GM15510 (cell line): Measurements from ENCODE around the gene ALKBH5.

Experiments
- POLR2A ChIP-seq: IDR thresholded peaks from 3 replicates; pipeline ENCODE4 v1.6.1; 2011; ENCODE audit warnings: borderline replicate concordance; ENCODE audit not compliant: insufficient read length; ENCODE audit errors: extremely low read depth

ALKBH5 gene

GRCh38 chr17:18251204-18251603, 67.6 kb downstream of the ALKBH5 start:
- TF ChIP-seq POLR2A = no peak

GRCh38 chr17:18252160-18252559, 68.5 kb downstream of the ALKBH5 start:
- TF ChIP-seq POLR2A = no peak

DNA sequence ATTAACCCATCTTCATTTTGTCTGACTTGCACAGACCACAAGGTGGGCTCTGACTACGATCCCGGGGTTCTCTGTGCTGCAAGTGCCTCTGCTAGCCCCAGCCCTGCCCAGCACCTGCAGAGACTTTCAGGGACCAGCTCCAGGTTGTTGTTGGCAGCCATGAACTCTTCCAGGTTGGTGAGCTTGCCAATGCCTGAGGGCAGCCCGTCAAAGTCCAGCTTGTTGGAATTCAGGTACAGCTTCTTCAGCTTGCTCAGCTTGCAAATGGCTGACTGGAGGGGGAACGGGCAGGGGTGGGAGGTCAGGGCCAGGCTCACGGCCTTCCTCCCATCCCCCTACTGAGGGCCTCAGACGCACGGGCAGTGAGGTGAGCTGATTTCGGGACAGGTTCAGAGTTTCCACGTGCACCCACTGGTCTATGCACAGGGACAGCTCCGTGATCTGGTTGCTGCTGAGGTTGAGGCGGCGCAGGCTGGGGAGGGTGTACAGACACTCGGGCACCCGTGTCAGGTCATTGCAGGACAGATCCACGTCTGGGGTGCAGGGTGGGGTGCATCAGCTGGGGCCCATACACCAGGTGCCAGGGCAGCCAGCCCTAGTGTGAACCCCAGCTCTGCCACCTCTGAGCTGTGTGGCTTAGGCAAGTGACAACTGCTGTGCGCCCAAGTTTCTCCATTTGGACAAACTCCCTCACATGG, 69.7 kb downstream of the ALKBH5 start:
- TF ChIP-seq POLR2A = no peak

DNA sequence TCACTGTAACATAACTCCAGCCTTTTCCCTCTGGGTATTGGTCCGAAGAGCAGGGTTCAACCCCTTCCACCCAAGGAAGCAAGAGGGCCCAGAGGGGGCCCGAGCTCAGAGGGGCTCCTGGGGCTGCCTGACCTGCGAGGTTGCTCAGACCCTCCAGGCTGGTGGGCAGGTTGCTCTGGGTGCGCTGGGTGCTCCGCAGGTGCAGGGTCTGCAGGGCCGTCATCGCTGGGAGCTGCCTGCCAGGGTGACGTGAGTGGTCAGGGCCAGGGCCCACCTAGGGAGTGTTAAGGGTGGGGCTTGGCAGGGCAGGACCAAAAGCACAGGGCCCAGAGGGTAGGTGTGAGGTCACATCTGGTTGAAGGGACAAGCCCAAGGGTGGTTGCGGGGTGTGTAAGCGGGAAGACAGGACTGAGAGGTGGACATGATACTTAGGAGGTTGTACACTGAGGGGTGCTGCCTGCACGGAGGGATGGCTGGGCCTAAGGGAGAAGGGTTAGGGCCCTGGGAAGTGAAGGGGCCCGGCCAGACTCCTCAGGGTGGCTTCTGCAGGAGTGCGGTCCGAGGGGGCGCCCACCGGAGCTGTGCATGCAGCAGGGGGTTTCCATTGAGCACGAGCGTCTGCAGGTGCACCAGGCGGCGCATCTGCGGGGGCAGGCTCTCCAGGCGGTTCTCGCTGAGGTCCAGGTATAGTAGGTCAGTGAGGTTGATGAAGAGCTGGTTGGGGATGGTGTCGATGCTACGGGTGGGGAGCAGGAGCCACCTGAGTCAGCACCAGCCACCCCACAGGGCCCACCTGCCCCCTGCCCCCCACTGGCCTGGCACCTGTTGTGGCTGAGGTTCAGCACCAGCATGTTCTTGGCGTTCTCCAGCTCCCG, 70.6 kb downstream of the ALKBH5 start:
- no peak for TF ChIP-seq POLR2A

GRCh38 chr17:18254888-18255649, 71.4 kb downstream of the ALKBH5 start:
- TF ChIP-seq POLR2A = no peak

DNA sequence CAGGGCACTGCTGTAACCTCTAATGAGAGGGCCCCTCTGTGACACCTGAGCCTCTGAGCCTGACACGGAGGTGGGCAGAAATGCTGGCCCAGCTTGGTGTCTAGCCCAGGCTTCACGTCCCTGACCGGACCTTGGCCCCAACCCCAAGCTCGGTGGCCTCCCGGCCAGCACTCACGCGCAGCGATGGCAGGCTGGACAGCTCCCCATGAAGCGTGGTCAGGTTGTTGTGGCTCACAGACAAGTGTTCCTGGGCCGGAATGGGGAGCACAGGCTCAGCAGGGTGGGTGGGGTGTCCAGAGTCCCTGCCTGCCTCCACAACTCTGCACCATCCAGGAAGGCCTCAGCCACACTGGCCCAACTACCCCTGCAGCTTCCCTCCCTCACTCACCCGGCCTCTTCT, 72.7 kb downstream of the ALKBH5 start:
- no peak for TF ChIP-seq POLR2A

DNA sequence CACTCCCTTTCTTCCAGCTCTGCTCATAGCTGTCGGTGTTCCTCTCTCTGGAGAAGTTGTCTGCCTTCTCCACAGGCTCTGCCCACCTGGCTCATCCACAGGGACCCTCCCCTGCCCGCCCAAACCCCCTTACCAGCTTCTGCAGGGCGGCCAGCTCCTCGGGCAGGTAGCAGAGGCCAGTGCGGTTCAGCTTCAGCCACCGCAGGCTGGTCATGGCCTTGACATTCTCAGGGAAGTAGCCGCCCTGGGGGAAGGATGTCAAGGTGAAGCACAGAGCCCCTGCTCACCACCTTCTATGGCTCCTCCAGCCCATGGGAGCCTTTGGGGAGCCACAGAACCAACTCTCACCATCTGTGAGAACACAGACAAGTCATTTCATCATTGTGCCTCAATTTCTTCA, 73.1 kb downstream of the ALKBH5 start:
- no peak for TF ChIP-seq POLR2A

DNA sequence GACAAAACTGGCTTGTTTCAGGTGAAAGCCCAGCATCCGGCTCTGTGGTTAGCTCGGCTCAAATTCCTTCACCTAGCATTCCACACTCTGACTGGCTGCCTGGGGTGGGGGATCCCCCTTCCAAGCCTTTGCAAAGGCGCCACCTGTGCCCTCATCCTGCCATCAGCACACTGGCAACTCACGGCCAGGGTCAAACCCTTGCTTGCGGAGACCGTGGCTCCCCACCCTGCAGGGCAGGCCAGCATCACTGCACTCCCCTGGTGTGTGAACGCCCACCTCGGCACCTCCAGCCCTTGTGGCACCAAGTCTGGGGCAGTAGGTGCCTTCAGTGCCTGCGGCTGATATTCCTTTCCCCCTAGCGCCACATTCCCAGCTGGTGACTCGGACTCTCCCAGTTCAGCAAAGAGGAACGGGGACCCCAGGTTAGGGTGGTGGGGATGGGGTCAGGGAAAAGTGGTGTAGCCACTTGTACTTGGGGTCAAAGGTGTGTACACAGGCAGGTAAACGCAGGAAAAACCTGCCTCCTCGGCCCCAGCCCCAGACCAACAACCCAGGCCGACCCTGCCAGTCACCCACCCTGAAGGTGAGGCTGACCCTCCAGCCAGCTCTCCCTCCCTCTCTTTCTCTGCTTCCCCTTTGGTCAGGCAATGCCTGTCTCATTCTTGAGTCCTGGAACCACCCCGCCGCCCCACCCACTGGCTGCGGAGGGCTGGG, 73.8 kb downstream of the ALKBH5 start:
- no peak for TF ChIP-seq POLR2A

DNA sequence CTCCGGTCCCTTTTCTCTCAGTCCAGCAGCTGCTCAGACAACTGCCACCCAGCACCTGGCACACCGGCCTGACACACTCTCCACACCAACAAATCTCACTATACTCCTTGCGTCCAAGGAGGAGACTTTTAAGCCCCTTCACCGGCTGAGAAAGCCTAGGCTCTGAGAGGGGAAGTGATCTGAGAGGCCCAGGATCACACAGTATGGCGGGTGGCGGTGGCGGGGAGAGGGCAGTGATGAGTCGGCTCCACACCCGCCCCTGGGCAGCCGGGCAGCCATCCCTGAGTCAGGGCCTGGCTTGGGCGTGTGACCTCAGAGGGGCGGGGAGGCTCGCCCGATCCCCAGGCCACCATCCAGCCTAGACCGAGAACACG, 74.3 kb downstream of the ALKBH5 start:
- peak; percentile 45 for TF ChIP-seq POLR2A

GRCh38 chr17:18258356-18259038, 74.9 kb downstream of the ALKBH5 start, which contains the start of gene FLII:
FLII (minus strand) TSS chr17:18258738; CDS start chr17:18258690, 48 bp downstream.
- peak; percentile 79 for TF ChIP-seq POLR2A
